ENCODE data around the gene SORL1-AS1.
"Not testable (repeated sequence)": the region's sequence is repeated elsewhere in the genome, so short reads cannot be mapped to it uniquely, and the experiment has no call there.

SORL1-AS1 gene

GRCh38 chr11:121483805-121484480 lies 31.2 kb upstream of the SORL1-AS1 start:
- no peaks in the 10 kb centered on the region for H3K9me3 Mint-ChIP-seq
- H3K27ac Mint-ChIP-seq, result peak overlapping the region; percentile 92
- ChIA-PET CTCF (interaction anchor here (1.1 to 4.6 kb wide), 4 partner anchors 16 to 157 kb away, joined by 4 to 19 read pairs (median 8); partner anchors contain the start of gene SORL1), POLR2A (interaction anchor here (1.4 kb wide), 1 partner anchor 33 kb away, joined by 4 read pairs; no protein-coding TSS in a partner anchor)
- no peak overlapping the region for H3K4me3 Mint-ChIP-seq
- peaks cover 71% of the 10 kb centered on the region for H3K36me3 Mint-ChIP-seq (ENCODE audit: low read depth)
- no peaks in the 10 kb centered on the region for H3K27me3 Mint-ChIP-seq
- DNase-seq, result no peak
- peaks cover 69% of the 10 kb centered on the region for H3K4me1 Mint-ChIP-seq

- Mint-ChIP-seq H3K27me3 (no peaks in the 10 kb centered on the region), H3K4me1 (peaks cover 73% of the 10 kb centered on the region), H3K27ac (peak overlapping the region; percentile 92), H3K9me3 (no peaks in the 10 kb centered on the region), H3K36me3 (ENCODE audit: low read depth) (peaks cover 69% of the 10 kb centered on the region), H3K4me3 (peak overlapping the region; percentile 64)
- peak; percentile 72 for DNase-seq
- POLR2A ChIA-PET, result interaction anchor here (0.6 to 1.8 kb wide), 3 partner anchors 15 to 91 kb away, joined by 4 to 9 read pairs (median 4); no protein-coding TSS in a partner anchor
- CTCF ChIA-PET, result interaction anchor here (1.4 to 4.6 kb wide), 4 partner anchors 14 to 156 kb away, joined by 3 to 19 read pairs (median 8); no protein-coding TSS in a partner anchor
These were observed 29.7 kb upstream of the SORL1-AS1 start for GRCh38 chr11:121482231-121483129.

- Mint-ChIP-seq H3K4me1 (peaks cover 76% of the 10 kb centered on the region), H3K36me3 (ENCODE audit: low read depth) (peaks cover 68% of the 10 kb centered on the region), H3K4me3 (peak overlapping the region; percentile 64), H3K27ac (peak overlapping the region; percentile 92)
- CTCF ChIA-PET, result interaction anchor here (0.7 to 4.6 kb wide), 3 partner anchors 14 to 18 kb away, joined by 4 to 19 read pairs (median 9); no protein-coding TSS in a partner anchor
- not testable (repeated sequence) for H3K9me3 Mint-ChIP-seq, H3K27me3 Mint-ChIP-seq
- POLR2A ChIA-PET, result interaction anchor here (0.6 to 1.8 kb wide), 5 partner anchors 14 to 1876 kb away, joined by 3 to 9 read pairs (median 4); no protein-coding TSS in a partner anchor
- DNase-seq, result peak; percentile 87
These were observed 28.9 kb upstream of the SORL1-AS1 start for GRCh38 chr11:121481484-121482230.

GRCh38 chr11:121479698-121480238 lies 27.0 kb upstream of the SORL1-AS1 start:
- POLR2A ChIA-PET, result no interaction called here
- no peaks in the 10 kb centered on the region for H3K27me3 Mint-ChIP-seq
- H3K9me3 Mint-ChIP-seq, result no peaks in the 10 kb centered on the region
- no peak for DNase-seq
- CTCF ChIA-PET, result interaction anchor here (1.0 to 4.6 kb wide), 2 partner anchors 12 to 18 kb away, joined by 7 to 19 read pairs; no protein-coding TSS in a partner anchor
- peaks cover 68% of the 10 kb centered on the region for H3K36me3 Mint-ChIP-seq (ENCODE audit: low read depth)
- H3K4me1 Mint-ChIP-seq, result peaks cover 81% of the 10 kb centered on the region
- peak overlapping the region; percentile 51 for H3K27ac Mint-ChIP-seq
- H3K4me3 Mint-ChIP-seq, result no peak overlapping the region

GRCh38 chr11:121478895-121479697 lies 26.3 kb upstream of the SORL1-AS1 start:
- Mint-ChIP-seq H3K9me3 (no peaks in the 10 kb centered on the region), H3K27me3 (no peaks in the 10 kb centered on the region), H3K4me1 (peaks cover 82% of the 10 kb centered on the region), H3K4me3 (no peak overlapping the region), H3K27ac (peak overlapping the region; percentile 51), H3K36me3 (ENCODE audit: low read depth) (peaks cover 68% of the 10 kb centered on the region)
- DNase-seq, result no peak
- POLR2A ChIA-PET, result no interaction called here
- CTCF ChIA-PET, result interaction anchor here (1.0 kb wide), 1 partner anchor 18 kb away, joined by 7 read pairs; no protein-coding TSS in a partner anchor

- Mint-ChIP-seq H3K4me1 (peaks cover 77% of the 10 kb centered on the region), H3K27me3 (no peaks in the 10 kb centered on the region), H3K36me3 (ENCODE audit: low read depth) (peaks cover 67% of the 10 kb centered on the region), H3K4me3 (no peak overlapping the region), H3K9me3 (no peaks in the 10 kb centered on the region), H3K27ac (no peak overlapping the region)
- DNase-seq, result no peak
- ChIA-PET CTCF (interaction anchor here (0.6 kb wide), 1 partner anchor 13 kb away, joined by 3 read pairs; no protein-coding TSS in a partner anchor), POLR2A (no interaction called here)
These were observed 25.6 kb upstream of the SORL1-AS1 start for GRCh38 chr11:121478226-121478894.

GRCh38 chr11:121476379-121477032 lies 23.7 kb upstream of the SORL1-AS1 start:
- Mint-ChIP-seq H3K27ac (no peak overlapping the region), H3K27me3 (no peaks in the 10 kb centered on the region), H3K36me3 (ENCODE audit: low read depth) (peaks cover 80% of the 10 kb centered on the region), H3K9me3 (no peaks in the 10 kb centered on the region), H3K4me1 (peaks cover 80% of the 10 kb centered on the region), H3K4me3 (no peak overlapping the region)
- POLR2A ChIA-PET, result no interaction called here
- DNase-seq, result no peak
- CTCF ChIA-PET, result interaction anchor here (1.1 kb wide), 1 partner anchor 14 kb away, joined by 3 read pairs; no protein-coding TSS in a partner anchor

- Mint-ChIP-seq H3K27ac (no peak overlapping the region), H3K4me1 (peaks cover 85% of the 10 kb centered on the region)
- CTCF ChIA-PET, result interaction anchor here (1.1 to 2.1 kb wide), 4 partner anchors 10 to 24 kb away, joined by 3 to 6 read pairs (median 4); no protein-coding TSS in a partner anchor
These were observed 21.9 kb upstream of the SORL1-AS1 start for GRCh38 chr11:121474680-121475079.

GRCh38 chr11:121473064-121473777 lies 20.5 kb upstream of the SORL1-AS1 start:
- CTCF ChIA-PET, result interaction anchor here (1.6 to 2.1 kb wide), 2 partner anchors 9 to 22 kb away, joined by 4 to 6 read pairs; no protein-coding TSS in a partner anchor

More at GRCh38 chr11:121474680-121475079, 21.9 kb upstream of the SORL1-AS1 start:
- Mint-ChIP-seq H3K4me3 (no peak overlapping the region), H3K27me3 (no peaks in the 10 kb centered on the region), H3K9me3 (peaks cover under 1% of the 10 kb centered on the region), H3K36me3 (ENCODE audit: low read depth) (peaks cover 92% of the 10 kb centered on the region)
- POLR2A ChIA-PET, result no interaction called here
- no peak for DNase-seq

GRCh38 chr11:121472312-121472711 lies 19.5 kb upstream of the SORL1-AS1 start:
- H3K4me3 Mint-ChIP-seq, result no peak overlapping the region
- H3K27me3 Mint-ChIP-seq, result no peaks in the 10 kb centered on the region
- H3K9me3 Mint-ChIP-seq, result peaks cover 4% of the 10 kb centered on the region
- H3K27ac Mint-ChIP-seq, result peak overlapping the region; percentile 54
- H3K4me1 Mint-ChIP-seq, result peaks cover 89% of the 10 kb centered on the region
- DNase-seq, result no peak
- peaks cover 86% of the 10 kb centered on the region for H3K36me3 Mint-ChIP-seq (ENCODE audit: low read depth)
- POLR2A ChIA-PET, result no interaction called here
- CTCF ChIA-PET, result no interaction called here

More at GRCh38 chr11:121473064-121473777, 20.5 kb upstream of the SORL1-AS1 start:
- POLR2A ChIA-PET, result interaction anchor here (1.1 kb wide), 1 partner anchor 9 kb away, joined by 3 read pairs; no protein-coding TSS in a partner anchor
- Mint-ChIP-seq H3K27ac (peak overlapping the region; percentile 46), H3K9me3 (peaks cover 4% of the 10 kb centered on the region), H3K27me3 (no peaks in the 10 kb centered on the region), H3K36me3 (ENCODE audit: low read depth) (peaks cover 90% of the 10 kb centered on the region), H3K4me1 (peaks cover 85% of the 10 kb centered on the region), H3K4me3 (no peak overlapping the region)
- no peak for DNase-seq

All from activated CD4-positive, alpha-beta T cell treated with anti-CD3 and anti-CD28 coated beads, Interleukin-2, amount 10 ng/mL, durations not matched to agents 7 days and 5 days (primary cell).